ENCODE data around the gene NDC1. TPM values are rescaled to one million over a fixed set of nuclear protein-coding genes. Genes with fewer than 3 reads are reported as not detected.
A peak's percentile ranks its signal among the peaks of the same experiment; 100 is the strongest.
"Not testable (repeated sequence)": the region's sequence is repeated elsewhere in the genome, so short reads cannot be mapped to it uniquely, and the experiment has no call there.

Gene NDC1, protein sequence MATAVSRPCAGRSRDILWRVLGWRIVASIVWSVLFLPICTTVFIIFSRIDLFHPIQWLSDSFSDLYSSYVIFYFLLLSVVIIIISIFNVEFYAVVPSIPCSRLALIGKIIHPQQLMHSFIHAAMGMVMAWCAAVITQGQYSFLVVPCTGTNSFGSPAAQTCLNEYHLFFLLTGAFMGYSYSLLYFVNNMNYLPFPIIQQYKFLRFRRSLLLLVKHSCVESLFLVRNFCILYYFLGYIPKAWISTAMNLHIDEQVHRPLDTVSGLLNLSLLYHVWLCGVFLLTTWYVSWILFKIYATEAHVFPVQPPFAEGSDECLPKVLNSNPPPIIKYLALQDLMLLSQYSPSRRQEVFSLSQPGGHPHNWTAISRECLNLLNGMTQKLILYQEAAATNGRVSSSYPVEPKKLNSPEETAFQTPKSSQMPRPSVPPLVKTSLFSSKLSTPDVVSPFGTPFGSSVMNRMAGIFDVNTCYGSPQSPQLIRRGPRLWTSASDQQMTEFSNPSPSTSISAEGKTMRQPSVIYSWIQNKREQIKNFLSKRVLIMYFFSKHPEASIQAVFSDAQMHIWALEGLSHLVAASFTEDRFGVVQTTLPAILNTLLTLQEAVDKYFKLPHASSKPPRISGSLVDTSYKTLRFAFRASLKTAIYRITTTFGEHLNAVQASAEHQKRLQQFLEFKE
- total RNA-seq, result 29.2 and 30.2 TPM in 2 replicates
- 21.9 and 23.2 TPM in 2 replicates for polyA plus RNA-seq
- 15.2 and 17.3 TPM in 2 replicates for polyA plus RNA-seq (2011; cell fraction: cytosol; rRNA removed)
- polyA plus RNA-seq (2011; cell fraction: nucleus; rRNA removed), result 10.8 and 12.3 TPM in 2 replicates
- 11.1 and 23.9 TPM in 2 replicates for polyA plus RNA-seq (2012)
- 67.3 and 69.5 TPM in 2 replicates for polyA minus RNA-seq
- polyA minus RNA-seq (2011; cell fraction: cytosol; rRNA and poly(A)+ RNA removed), result 64.5 TPM
- 14.1 and 22.1 TPM in 2 replicates for polyA minus RNA-seq (2011; cell fraction: nucleus; rRNA and poly(A)+ RNA removed)
- Bru-seq, nascent RNA, result percentile 80 among the genes with signal in this experiment
- percentile 81 among the genes with signal in this experiment for BruChase-seq, experiment 1, labeled RNA remaining after a 6-hour chase
- BruChase-seq, experiment 2, labeled RNA remaining after a 2-hour chase, result percentile 80 among the genes with signal in this experiment
- long read RNA-seq, full-length matches to known transcripts, result 35 of 66 reads
- long read RNA-seq, partial matches to known transcripts, result 9 of 66 reads
- long read RNA-seq, other reads (novel, unspliced or antisense), result 22 of 66 reads

DNA sequence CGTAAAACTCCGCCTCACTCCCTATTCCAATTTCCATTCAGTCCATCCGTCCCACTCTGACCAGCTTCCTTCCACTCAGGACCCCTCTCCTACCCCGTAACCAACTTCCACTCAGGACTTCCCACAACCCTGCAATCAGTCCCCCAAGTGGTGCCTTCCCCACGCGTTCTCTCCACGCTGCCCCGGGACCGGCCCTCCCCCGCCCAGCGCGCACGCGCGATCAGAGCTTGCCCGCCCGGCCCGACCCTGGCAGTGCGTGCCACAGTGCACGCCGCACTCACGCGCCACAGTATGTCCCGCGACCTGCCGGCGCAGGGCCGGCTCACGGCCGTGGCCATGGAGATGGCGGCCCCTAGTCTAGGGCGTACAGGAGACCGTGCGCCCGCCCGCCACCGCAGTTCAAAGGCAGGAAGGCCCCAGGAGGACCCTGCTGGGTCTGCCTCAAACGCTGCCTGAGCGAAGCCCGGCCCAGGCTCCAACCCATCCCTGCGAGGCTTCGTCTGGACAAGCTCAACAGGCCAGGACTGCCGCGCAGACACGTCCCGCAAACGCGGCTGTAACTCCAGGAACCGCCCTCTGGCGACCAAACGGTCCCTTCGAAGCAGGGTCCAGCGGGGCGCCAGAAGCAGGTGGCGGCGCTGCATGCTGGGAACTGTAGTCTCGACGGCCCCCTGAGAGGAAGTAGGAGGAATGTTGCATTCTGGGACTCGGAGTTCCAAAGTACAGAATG, at the start of gene NDC1:
NDC1 (minus strand) TSS at position 373 of the 730 bp plus-strand sequence; CDS start at position 338, 35 bp downstream.
- FAIRE-seq, result no peak
- intact Hi-C loops (cut with micrococcal nuclease), result loop anchor here (1.0 to 2.0 kb wide), 3 partner anchors 51 to 215 kb away; partner anchors contain the start of genes GLIS1, TCEANC2, TMEM59 and YIPF1

GRCh38 chr1:53883600-53883999, 45.5 kb upstream of the NDC1 start:
- H3K27me3 ChIP-seq (ENCODE audit: control insufficient read depth in 2 of 2, insufficient read depth in 2 of 2, low read length in 2 of 2); dilution Hi-C loops (cut with MboI; ENCODE audit: extremely low pct_ligation_motif_present, low sequenced_read_pairs); H3K9me3 ChIP-seq (replicated peaks; ENCODE audit: control insufficient read depth, insufficient read depth, low read length); BruUV-seq (replicated peaks); H3K4me2 ChIP-seq (ENCODE audit: insufficient read depth, low read length); H2AFZ ChIP-seq (ENCODE audit: low read depth, low read length); H3K27ac ChIP-seq (ENCODE audit: insufficient read depth, low read depth, low read length); H3K79me2 ChIP-seq (ENCODE audit: control insufficient read depth, insufficient read depth, low read length); DNase-seq (ENCODE audit: low read depth, low spot score); FAIRE-seq; H4K20me1 ChIP-seq (replicated peaks; ENCODE audit: control insufficient read depth, extremely low read depth, insufficient read depth, low read length); H3K9me1 ChIP-seq (replicated peaks; ENCODE audit: control insufficient read depth, extremely low read depth, insufficient read depth, low read length); H3K4me3 ChIP-seq (replicated peaks in 1 of 3; ENCODE audit: insufficient read depth in 1 of 3, low read depth in 1 of 3, low read length in 3 of 3); H3K36me3 ChIP-seq (ENCODE audit: control insufficient read depth in 2 of 2, extremely low read depth in 1 of 2, insufficient read depth in 2 of 2, low read length in 2 of 2); H3K9ac ChIP-seq (replicated peaks; ENCODE audit: extremely low read depth, insufficient read depth, low read length); POLR2A ChIA-PET; H3K4me1 ChIP-seq (ENCODE audit: control insufficient read depth, extremely low read depth, insufficient read depth, low read length); intact Hi-C loops (cut with micrococcal nuclease): not testable (repeated sequence)
- CTCF ChIA-PET, result interaction anchor here (1.3 kb wide), 1 partner anchor 23 kb away, joined by 5 read pairs; no protein-coding TSS in a partner anchor

More for the DNA sequence above, at the start of gene NDC1:
- H3K79me2 ChIP-seq (ENCODE audit: control insufficient read depth, insufficient read depth, low read length), result peaks cover 47% of the 10 kb centered on the region
- BruUV-seq (replicated peaks), result no TSS peak
- peak within 1 kb of the TSS; percentile 84 for H3K4me2 ChIP-seq (ENCODE audit: insufficient read depth, low read length)
- TF ChIP-seq MYC (IDR thresholded peaks at IDR 0.05; ENCODE audit: low read depth, low read length) (peak; percentile 13), FOS (IDR thresholded peaks at IDR 0.05; ENCODE audit: borderline replicate concordance, insufficient read depth, low read length) (no peak)
- TF ChIP-seq, protein P1, sequence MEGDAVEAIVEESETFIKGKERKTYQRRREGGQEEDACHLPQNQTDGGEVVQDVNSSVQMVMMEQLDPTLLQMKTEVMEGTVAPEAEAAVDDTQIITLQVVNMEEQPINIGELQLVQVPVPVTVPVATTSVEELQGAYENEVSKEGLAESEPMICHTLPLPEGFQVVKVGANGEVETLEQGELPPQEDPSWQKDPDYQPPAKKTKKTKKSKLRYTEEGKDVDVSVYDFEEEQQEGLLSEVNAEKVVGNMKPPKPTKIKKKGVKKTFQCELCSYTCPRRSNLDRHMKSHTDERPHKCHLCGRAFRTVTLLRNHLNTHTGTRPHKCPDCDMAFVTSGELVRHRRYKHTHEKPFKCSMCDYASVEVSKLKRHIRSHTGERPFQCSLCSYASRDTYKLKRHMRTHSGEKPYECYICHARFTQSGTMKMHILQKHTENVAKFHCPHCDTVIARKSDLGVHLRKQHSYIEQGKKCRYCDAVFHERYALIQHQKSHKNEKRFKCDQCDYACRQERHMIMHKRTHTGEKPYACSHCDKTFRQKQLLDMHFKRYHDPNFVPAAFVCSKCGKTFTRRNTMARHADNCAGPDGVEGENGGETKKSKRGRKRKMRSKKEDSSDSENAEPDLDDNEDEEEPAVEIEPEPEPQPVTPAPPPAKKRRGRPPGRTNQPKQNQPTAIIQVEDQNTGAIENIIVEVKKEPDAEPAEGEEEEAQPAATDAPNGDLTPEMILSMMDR (IDR thresholded peaks at IDR 0.05; ENCODE audit: extremely low read depth in 1 of 2, insufficient read depth in 1 of 2, low read depth in 1 of 2, low read length in 2 of 2), result peak in 1 of 2 donors; percentile 26
- H3K36me3 ChIP-seq (ENCODE audit: control insufficient read depth in 2 of 2, extremely low read depth in 1 of 2, insufficient read depth in 2 of 2, low read length in 2 of 2), result no peaks in the 10 kb centered on the region
- POLR2A ChIA-PET, result no interaction called here
- H3K9me3 ChIP-seq (replicated peaks; ENCODE audit: control insufficient read depth, insufficient read depth, low read length), result no peaks in the 10 kb centered on the region
- DNase-seq (ENCODE audit: low read depth, low spot score), result peak; percentile 96
- no peaks in the 10 kb centered on the region for H3K9me1 ChIP-seq (replicated peaks; ENCODE audit: control insufficient read depth, extremely low read depth, insufficient read depth, low read length)
- peak within 1 kb of the TSS; percentile 81 for H2AFZ ChIP-seq (ENCODE audit: low read depth, low read length)
- peak within 1 kb of the TSS; percentile 89 for H3K9ac ChIP-seq (replicated peaks; ENCODE audit: extremely low read depth, insufficient read depth, low read length)
- peaks cover 5% of the 10 kb centered on the region for H3K4me1 ChIP-seq (ENCODE audit: control insufficient read depth, extremely low read depth, insufficient read depth, low read length)
- H3K4me3 ChIP-seq (replicated peaks in 1 of 3; ENCODE audit: insufficient read depth in 1 of 3, low read depth in 1 of 3, low read length in 3 of 3), result peak within 1 kb of the TSS; percentile 86 to 97 (median 91)
- peak within 1 kb of the TSS; percentile 82 for H3K27ac ChIP-seq (ENCODE audit: insufficient read depth, low read depth, low read length)
- CTCF ChIA-PET, result interaction anchor here (1.9 to 2.1 kb wide), 2 partner anchors 23 to 123 kb away, joined by 4 to 7 read pairs; no protein-coding TSS in a partner anchor
- dilution Hi-C loops (cut with MboI; ENCODE audit: extremely low pct_ligation_motif_present, low sequenced_read_pairs), result no loop called here
- no peaks in the 10 kb centered on the region for H4K20me1 ChIP-seq (replicated peaks; ENCODE audit: control insufficient read depth, extremely low read depth, insufficient read depth, low read length)
- no peaks in the 10 kb centered on the region for H3K27me3 ChIP-seq (ENCODE audit: control insufficient read depth in 2 of 2, insufficient read depth in 2 of 2, low read length in 2 of 2)

Measured in endothelial cell of umbilical vein (primary cell).